Omental fat pad (tissue), 4 donors: ENCODE results near the gene C1QTNF9. TPM values are rescaled to one million over a fixed set of nuclear protein-coding genes. Genes with fewer than 3 reads are reported as not detected.

Source experiments
- ATAC-seq: fragments of 150-250 bp; one replicate; pipeline ENCODE4 v1.9.1; 2016; ENCODE audit warnings: mild to moderate bottlenecking, moderate library complexity; ENCODE audit not compliant: low FRiP score
- DNase-seq: peaks from one replicate; pipeline ENCODE4 v3.0.0-alpha.2; 2019; ENCODE audit warnings: low spot score
- total RNA-seq, 4 donors: library from RNA; depleted of rRNA; stranded (reverse); fragments of >200 nt; gene quantifications; one replicate each; pipeline ENCODE4 v1.1.0, GENCODE V29; 2016
- TF ChIP-seq, protein P1 (sequence below), 3 donors: fragments of 450-650 bp; IDR thresholded peaks; one replicate each; pipeline ENCODE4 v1.5.1; 2016 to 2017; ENCODE audit warnings: antibody characterized with exemption in 3 of 3, mild to moderate bottlenecking in 3 of 3, moderate library complexity in 2 of 3

Gene C1QTNF9
- total RNA-seq, 4 donors from 2014 or later, result 0.48 to 0.79 (median 0.69) TPM; not detected in 1

DNA sequence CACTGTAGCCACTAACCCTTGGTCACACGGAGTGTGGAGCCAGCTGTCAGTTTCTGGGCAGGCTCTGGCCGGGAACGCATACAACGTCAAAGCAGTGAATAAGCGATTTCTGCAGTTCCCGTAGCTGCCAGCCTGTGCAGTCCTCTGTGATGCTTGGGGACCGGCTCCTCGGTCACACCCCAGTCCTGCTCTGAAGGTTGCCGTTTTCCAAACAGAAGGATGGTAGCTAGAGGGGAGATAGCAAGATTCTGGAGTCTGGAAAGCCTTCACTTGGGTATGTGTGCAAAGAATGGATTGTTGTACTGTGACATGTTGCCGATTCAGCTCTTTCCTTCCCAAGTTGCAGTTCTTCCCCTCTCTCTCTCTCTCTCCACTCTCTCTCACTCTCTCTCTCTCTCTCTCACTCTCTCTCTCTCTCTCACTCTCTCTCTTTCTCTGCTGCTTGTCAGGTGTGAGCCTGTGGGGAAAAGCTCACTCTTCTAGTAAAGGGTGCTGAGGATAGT is 38.7 kb upstream of the C1QTNF9 start:
- ATAC-seq, result peak; percentile 72
- no peak for DNase-seq

DNA sequence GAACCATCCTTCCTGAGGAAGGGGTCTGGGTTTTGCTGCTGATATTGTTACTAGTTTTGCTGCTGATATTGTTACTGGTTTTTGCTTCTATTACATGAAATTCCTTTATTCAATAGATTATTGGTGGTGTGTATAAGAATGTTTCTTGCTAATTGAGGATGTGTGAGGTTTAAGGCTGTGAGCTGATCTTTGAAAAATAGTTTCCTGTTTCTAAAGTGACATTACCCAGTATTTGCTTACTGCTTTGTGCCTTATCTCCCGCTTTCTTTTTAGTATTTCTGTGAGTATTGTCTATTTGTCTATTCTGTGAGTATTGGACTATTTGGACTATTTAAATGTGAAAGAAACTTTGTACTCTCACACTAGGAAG is 38.2 kb upstream of the C1QTNF9 start:
- no peak for ATAC-seq
- DNase-seq, result no peak
- TF ChIP-seq, protein P1, sequence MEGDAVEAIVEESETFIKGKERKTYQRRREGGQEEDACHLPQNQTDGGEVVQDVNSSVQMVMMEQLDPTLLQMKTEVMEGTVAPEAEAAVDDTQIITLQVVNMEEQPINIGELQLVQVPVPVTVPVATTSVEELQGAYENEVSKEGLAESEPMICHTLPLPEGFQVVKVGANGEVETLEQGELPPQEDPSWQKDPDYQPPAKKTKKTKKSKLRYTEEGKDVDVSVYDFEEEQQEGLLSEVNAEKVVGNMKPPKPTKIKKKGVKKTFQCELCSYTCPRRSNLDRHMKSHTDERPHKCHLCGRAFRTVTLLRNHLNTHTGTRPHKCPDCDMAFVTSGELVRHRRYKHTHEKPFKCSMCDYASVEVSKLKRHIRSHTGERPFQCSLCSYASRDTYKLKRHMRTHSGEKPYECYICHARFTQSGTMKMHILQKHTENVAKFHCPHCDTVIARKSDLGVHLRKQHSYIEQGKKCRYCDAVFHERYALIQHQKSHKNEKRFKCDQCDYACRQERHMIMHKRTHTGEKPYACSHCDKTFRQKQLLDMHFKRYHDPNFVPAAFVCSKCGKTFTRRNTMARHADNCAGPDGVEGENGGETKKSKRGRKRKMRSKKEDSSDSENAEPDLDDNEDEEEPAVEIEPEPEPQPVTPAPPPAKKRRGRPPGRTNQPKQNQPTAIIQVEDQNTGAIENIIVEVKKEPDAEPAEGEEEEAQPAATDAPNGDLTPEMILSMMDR (IDR thresholded peaks at IDR 0.05), result no peak

More for the DNA sequence above, 38.7 kb upstream of the C1QTNF9 start:
- TF ChIP-seq, protein P1 (IDR thresholded peaks at IDR 0.05), result peak in 1 of 3 donors; percentile 16

DNA sequence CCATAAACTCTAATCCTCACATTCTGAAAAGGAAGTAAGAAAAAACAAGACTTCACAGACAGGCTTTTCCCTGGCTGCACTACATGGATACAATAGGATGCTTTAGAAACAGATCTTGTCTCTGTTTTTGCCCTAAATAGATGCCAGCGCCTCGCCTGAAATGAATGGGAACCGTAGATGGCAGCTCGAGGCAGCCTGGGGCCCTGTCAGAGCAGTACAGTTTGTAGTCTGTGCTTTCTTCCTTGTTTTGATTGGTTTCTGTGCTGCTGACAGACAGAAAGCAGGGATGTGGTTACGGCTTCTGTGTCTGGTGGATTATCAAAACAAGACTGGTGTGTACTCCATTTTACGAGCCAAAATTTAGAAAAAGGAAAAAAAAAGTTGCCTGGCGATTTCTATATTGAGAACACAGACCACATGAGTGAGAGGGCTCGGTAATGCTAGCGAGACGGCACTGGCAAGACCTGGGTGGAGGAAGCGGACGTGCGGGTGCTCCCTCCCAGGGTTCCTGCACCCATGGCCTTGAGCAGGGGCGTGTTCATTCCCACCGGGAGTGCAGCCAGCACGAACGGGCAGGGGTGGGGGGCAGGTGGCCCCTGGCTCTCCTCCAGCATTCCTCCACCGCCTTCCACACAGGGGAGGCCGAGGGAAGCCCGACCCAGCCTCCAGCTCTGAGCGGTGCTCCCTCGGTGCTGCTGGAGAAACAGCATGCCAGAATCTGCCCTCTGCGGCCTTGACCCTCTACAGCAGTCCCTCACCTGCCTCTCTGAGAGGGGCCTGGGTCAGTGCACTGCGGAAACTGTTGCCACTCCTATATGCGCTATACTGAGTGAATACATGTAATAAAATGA is 37.6 kb upstream of the C1QTNF9 start:
- DNase-seq (no peak), ATAC-seq (peak; percentile 45)
- TF ChIP-seq, protein P1 (IDR thresholded peaks at IDR 0.05), result no peak

DNA sequence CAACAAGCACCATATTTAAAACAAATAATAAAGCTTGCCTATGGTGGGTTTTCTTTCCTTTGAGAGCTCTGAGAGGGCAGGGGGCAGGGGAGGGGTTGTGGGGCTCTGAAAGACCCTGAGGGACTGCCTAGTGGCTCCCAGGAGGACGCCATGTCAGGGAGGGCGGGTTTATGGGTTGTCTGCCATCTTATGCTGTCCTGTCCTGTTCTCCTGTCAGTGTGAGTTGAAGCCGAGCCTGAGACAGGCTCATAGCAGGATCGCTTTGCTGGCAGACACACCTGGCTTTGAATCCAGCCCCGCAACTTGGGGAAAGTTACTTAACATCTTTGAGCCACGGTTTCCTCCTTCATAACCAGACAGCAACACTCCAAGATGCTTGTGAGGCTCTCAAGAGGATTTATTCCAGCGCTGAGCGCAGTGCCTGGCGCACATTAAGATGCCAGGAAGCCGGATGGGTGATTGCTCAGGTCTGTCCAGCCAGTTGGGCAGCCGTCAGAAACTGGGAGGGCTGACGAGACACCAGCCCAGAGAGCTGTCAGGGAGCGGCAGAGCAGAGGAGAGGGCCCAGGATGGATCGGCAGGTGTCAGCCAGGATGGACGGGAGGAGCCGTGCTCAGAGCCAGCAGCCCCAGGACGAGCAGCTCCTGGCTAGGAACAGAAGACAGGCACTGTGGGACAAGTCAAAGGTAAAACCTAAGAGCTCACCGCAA is 36.8 kb upstream of the C1QTNF9 start:
- TF ChIP-seq, protein P1 (IDR thresholded peaks at IDR 0.05), result no peak
- ATAC-seq (peak; percentile 52), DNase-seq (no peak)

DNA sequence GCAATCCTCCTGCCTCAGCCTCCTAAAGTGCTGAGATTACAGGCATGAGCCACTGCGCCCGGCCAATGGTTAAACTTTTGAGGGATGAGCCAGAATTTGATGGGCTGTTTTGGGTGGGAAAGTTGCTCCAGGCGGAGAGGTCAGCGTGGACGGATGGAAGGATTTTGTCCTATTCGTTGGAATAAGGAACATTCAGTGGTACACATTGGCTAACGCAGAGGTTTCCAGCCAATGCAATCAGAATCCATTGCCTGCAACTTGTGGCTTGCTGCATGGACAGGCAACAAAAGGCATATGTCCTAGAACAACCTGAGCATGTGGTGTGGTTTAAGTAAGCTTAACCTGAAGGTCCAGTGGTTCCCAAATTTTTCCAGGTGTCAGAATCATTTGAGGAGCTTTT is 35.5 kb upstream of the C1QTNF9 start:
- DNase-seq, result no peak
- no peak for ATAC-seq
- TF ChIP-seq, protein P1 (IDR thresholded peaks at IDR 0.05), result no peak

DNA sequence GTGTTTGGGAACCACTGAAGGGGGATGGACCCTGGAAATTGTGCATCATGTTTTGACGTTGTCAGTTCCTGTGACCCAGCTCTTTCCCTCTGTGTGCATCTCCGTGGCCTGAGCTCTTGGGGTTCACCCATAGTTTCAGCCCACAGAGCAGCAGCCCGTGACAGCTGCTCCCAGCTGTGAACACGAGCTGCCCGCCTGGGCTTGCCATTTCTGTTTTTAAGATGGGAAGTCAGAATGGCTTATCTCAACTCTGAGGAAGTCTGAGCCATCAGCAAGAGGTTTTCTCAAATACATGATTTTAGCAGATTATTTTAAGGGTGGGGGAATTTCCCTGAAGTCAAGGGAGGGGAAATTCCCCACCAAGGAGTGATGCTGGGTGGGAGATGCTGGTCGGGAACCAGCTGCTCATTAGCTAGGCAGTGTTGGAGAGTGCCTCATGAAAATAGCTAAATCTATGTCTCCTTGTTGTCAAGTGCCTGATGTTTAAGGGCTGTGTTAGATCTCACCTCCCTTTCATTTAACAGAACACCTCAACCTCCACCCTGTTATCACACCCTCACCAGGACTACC is 34.8 kb upstream of the C1QTNF9 start:
- TF ChIP-seq, protein P1 (IDR thresholded peaks at IDR 0.05), result no peak
- no peak for DNase-seq
- no peak for ATAC-seq
